T-helper 22 cell (primary cell): ENCODE measurements around the gene SPG11.
"Not testable (repeated sequence)": the region's sequence is repeated elsewhere in the genome, so short reads cannot be mapped to it uniquely, and the experiment has no call there.

Source experiments
- DNase-seq: peaks from one replicate; pipeline ENCODE4 v3.0.0-alpha.2; 2020; ENCODE audit warnings: low read depth

SPG11 gene

GRCh38 chr15:44606740-44607139, 56.7 kb downstream of the SPG11 start:
- DNase-seq = no peak

DNA sequence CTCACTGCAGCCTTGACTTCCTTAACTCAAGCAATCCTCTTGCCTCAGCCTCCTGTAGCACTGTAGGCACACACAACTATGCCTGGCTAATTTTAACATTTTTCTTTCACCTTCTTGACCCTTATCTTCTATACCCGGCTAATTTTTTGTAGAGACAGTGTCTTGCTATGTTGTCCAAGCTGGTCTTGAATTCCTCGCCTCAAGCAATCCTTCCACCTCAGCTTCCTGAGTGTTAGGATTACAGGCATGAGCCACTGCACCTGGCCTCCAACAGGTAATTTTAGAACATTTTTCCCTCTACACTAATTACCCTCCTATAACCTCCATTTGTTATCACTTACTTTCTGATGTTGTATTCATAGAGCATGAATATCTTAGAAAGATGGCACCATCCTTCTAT, 60.3 kb downstream of the SPG11 start:
- no peak for DNase-seq

DNA sequence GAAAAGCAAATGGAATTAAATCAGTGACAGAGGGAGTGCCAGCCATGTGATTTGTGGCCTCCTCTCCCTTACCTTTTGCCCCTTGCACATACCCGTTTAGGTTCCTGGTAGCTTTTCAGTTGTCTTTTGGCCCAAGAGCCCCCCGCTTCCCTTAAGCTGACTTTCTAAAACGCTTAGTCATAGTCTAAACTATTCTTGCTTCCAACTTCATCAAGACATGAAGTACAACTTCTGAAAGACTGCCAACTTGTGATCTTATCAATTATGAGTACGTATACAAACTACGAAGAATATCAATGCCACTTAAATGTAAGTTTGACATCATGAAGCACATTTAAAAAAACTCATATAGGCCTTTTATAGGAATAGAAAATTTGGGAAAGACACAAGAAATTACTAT, 64.6 kb downstream of the SPG11 start:
- DNase-seq = no peak

- no peak for DNase-seq
These were observed 65.4 kb downstream of the SPG11 start for GRCh38 chr15:44598066-44598465.

DNA sequence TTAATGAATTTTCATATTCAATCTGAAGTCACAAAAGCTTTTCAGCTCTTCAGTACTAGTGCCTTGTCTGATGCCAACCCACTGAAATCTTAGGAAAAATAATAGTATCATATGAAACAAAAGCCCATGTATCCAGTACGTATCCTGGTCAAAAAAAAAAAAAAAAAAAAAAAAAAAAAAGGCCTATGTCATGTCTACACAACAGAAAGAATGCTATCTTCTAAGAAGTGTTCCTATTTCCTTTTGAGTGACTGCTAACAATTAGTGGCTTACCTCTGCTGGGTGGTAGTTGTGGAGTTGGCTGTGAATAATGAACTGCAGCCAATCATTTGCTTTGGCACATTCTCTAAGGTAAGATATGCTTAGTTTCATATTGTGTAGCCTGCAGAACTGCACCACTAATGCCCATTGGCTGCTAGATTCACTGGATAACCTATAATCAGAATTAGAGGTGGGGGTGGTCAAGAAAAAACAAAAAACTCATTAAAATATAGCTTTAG, 66.9 kb downstream of the SPG11 start:
- DNase-seq = no peak

DNA sequence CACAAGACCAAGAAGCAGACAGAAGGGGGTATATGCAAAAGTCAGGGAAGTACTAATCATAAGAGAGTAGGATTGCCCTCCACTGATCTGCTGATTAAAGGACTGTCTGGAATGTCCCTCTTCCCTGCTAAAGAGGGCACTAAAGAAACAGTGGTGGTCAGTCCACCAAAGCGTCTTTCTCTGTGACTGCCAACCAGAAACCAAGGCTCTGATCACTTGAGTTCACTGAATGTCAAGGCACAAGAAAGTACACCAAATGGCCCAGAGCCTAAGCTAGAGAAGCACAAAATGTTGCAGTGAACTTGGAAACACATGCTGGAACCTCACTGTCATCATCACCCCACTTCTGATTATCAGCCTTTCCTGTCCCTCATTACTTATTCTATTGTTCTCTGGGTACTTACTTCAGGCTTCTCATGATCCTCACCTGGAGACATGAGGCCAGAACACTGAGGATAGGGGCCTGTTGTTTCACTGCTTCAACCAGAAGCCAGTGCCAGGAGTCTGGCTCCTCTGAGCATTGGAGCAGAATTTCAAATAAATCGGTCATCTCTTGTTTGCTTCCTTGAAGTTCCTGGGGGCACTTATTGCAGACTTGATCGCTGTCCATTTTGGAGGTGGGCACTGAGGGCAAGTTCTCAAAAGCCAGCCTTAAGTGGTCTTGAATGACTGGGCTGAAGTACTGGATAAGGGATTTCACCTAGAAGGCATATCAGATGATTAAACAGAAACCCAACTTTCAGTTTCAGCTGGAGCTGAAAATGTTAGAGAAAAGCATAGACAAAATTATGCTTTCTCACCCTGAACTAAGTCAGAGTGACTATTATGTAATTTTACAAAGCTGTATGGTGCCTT, 67.6 kb downstream of the SPG11 start:
- DNase-seq = no peak

- no peak for DNase-seq
These were observed 68.2 kb downstream of the SPG11 start for GRCh38 chr15:44595246-44595645.

DNA sequence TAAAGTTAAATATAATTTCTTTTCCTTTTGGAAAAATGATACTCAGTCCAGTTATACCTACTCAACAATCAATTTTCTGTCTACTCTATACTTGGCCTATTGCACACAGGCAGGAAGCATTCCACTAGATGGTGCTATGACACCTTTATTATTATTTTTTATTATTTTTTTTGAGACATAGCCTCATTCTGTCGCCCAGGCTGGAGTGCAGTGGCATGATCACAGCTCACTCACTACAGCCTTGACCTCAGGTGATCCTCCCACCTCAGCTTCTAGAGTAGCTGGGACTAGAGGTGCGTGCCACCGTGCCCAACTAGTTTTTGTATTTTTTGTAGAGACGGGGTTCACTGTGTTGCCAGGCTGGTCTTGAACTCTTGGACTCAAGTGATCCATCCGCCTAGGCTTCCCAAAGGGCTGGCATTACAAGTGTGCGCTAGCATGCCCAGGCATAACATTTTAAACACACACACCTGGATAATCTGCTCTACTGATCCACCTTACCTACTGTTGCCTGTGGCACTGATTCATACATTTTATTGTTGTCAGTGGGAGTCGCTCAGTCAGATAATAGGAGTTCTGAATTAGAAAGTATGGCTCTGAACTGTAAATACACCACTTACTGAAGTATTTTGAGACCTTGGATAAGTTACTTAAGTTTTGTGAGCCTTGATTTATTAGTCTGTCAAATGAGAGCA, 70.3 kb downstream of the SPG11 start:
- no peak for DNase-seq

- DNase-seq = no peak
These were observed 72.1 kb downstream of the SPG11 start for GRCh38 chr15:44591326-44591725.

GRCh38 chr15:44588541-44588940, 74.9 kb downstream of the SPG11 start:
- no peak for DNase-seq

- no peak for DNase-seq
These were observed 77.8 kb downstream of the SPG11 start for GRCh38 chr15:44585633-44586032.

- DNase-seq = peak; percentile 11
These were observed 79.2 kb downstream of the SPG11 start for GRCh38 chr15:44584162-44584749.

DNA sequence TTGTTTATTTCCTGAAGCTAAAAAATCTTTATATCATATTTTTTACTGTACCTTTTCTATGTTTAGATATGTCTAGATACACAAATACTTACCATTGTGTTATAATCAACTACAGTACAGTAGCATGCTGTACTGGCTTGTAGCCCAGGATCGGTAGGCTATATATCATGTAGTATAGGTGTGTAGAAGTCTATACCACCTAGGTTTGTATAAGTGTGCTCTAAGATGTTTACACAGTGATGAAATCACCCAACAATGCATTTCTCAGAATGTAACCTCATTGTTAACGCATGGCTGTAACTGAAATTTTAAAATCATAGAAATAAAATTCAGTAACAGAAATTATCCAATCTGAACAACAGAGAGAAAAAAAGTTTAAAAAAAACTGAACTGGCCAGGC, 83.4 kb downstream of the SPG11 start:
- no peak for DNase-seq

- no peak for DNase-seq
These were observed 88.7 kb downstream of the SPG11 start for GRCh38 chr15:44574734-44575133.

- no peak for DNase-seq
These were observed 90.1 kb downstream of the SPG11 start for GRCh38 chr15:44573386-44573785.

GRCh38 chr15:44570361-44570760, 93.1 kb downstream of the SPG11 start:
- no peak for DNase-seq

- no peak for DNase-seq
These were observed 94.1 kb downstream of the SPG11 start for GRCh38 chr15:44569316-44569715.

- no peak for DNase-seq
These were observed 95.1 kb downstream of the SPG11 start for GRCh38 chr15:44568338-44568737.

- no peak for DNase-seq
These were observed 97.3 kb downstream of the SPG11 start for GRCh38 chr15:44566155-44566540.

- DNase-seq = no peak
These were observed 97.9 kb downstream of the SPG11 start for GRCh38 chr15:44565387-44566154.

DNA sequence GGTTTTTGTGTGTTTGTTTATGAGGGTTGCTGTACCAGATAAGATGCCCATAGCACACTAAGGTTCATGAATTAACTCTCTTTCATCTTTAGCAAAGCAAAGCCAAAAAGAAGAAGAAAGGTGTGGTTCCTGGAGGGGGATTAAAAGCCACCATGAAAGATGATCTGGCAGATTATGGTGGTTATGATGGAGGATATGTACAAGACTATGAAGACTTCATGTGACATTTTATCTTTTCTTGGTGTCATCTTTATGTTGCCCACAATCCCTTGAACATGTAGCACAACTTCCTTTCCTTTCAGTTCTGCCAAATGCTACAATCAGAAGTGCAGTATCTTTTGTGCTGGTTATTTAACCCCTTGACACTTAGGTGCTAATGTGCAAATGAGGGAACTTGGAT, 102.5 kb downstream of the SPG11 start:
- DNase-seq = not testable (repeated sequence)
